ENCODE measurements around the gene PDE7B. TPM values are rescaled to one million over a fixed set of nuclear protein-coding genes. Genes with fewer than 3 reads are reported as not detected.
"Not testable (repeated sequence)": the region's sequence is repeated elsewhere in the genome, so short reads cannot be mapped to it uniquely, and the experiment has no call there.

The PDE7B gene
- total RNA-seq, 3 donors from 2014 or later, result 2.1 to 4.0 (median 2.2) TPM

GRCh38 chr6:136137739-136138402 is 286.4 kb downstream of the PDE7B start:
- H3K4me1 ChIP-seq (ENCODE audit: low read depth), result peaks cover 4% of the 10 kb centered on the region
- no peak overlapping the region for H3K4me3 ChIP-seq
- no peaks in the 10 kb centered on the region for H3K36me3 ChIP-seq (ENCODE audit: low read depth)
- no peak for TF ChIP-seq CTCF (IDR thresholded peaks at IDR 0.05)
- intact Hi-C loops (cut with DNase I, micrococcal nuclease), result no loop called here
- DNase-seq (no peak), ATAC-seq (no peak)
- no peaks in the 10 kb centered on the region for H3K9me3 ChIP-seq

- ATAC-seq; H3K36me3 ChIP-seq (ENCODE audit: low read depth); intact Hi-C loops (cut with DNase I, micrococcal nuclease); H3K4me3 ChIP-seq; H3K4me1 ChIP-seq (ENCODE audit: low read depth); DNase-seq; H3K9me3 ChIP-seq: not testable (repeated sequence)
These were observed 287.6 kb downstream of the PDE7B start for GRCh38 chr6:136139111-136139510.

GRCh38 chr6:136144251-136145023 is 292.9 kb downstream of the PDE7B start:
- Histone ChIP-seq H3K4me1 (ENCODE audit: low read depth) (no peaks in the 10 kb centered on the region), H3K9me3 (no peaks in the 10 kb centered on the region), H3K4me3 (no peak overlapping the region), H3K36me3 (ENCODE audit: low read depth) (no peaks in the 10 kb centered on the region)
- ATAC-seq (no peak), DNase-seq (no peak)
- no peak for TF ChIP-seq CTCF (IDR thresholded peaks at IDR 0.05)
- intact Hi-C loops (cut with DNase I, micrococcal nuclease), result no loop called here

- no peak for ATAC-seq
- no peak for DNase-seq
- no peak overlapping the region for H3K4me3 ChIP-seq
- H3K4me1 ChIP-seq (ENCODE audit: low read depth), result no peaks in the 10 kb centered on the region
- H3K36me3 ChIP-seq (ENCODE audit: low read depth), result no peaks in the 10 kb centered on the region
- intact Hi-C loops (cut with DNase I, micrococcal nuclease), result no loop called here
- TF ChIP-seq CTCF (IDR thresholded peaks at IDR 0.05), result no peak
- H3K9me3 ChIP-seq, result no peaks in the 10 kb centered on the region
These were observed 294.6 kb downstream of the PDE7B start for GRCh38 chr6:136146130-136146529.

GRCh38 chr6:136147342-136147741 is 295.8 kb downstream of the PDE7B start:
- ATAC-seq, result no peak
- no peaks in the 10 kb centered on the region for H3K36me3 ChIP-seq (ENCODE audit: low read depth)
- no peak overlapping the region for H3K4me3 ChIP-seq
- intact Hi-C loops (cut with DNase I, micrococcal nuclease), result no loop called here
- DNase-seq, result no peak
- TF ChIP-seq CTCF (IDR thresholded peaks at IDR 0.05), result no peak
- H3K4me1 ChIP-seq (ENCODE audit: low read depth), result no peaks in the 10 kb centered on the region
- H3K9me3 ChIP-seq, result no peaks in the 10 kb centered on the region

GRCh38 chr6:136148051-136148450 is 296.6 kb downstream of the PDE7B start:
- no peak for TF ChIP-seq CTCF (IDR thresholded peaks at IDR 0.05)
- no peaks in the 10 kb centered on the region for H3K36me3 ChIP-seq (ENCODE audit: low read depth)
- no peaks in the 10 kb centered on the region for H3K4me1 ChIP-seq (ENCODE audit: low read depth)
- no peaks in the 10 kb centered on the region for H3K9me3 ChIP-seq
- no peak overlapping the region for H3K4me3 ChIP-seq
- DNase-seq (no peak), ATAC-seq (no peak)
- intact Hi-C loops (cut with DNase I, micrococcal nuclease), result no loop called here

All from mucosa of descending colon (tissue), 3 donors.